Esophagus muscularis mucosa (tissue), 4 donors: ENCODE data around the gene MAN1C1. TPM values are rescaled to one million over a fixed set of nuclear protein-coding genes. Genes with fewer than 3 reads are reported as not detected.
"Not testable (repeated sequence)": the region's sequence is repeated elsewhere in the genome, so short reads cannot be mapped to it uniquely, and the experiment has no call there.

Source experiments
- DNase-seq: peaks from one replicate; pipeline ENCODE4 v3.0.0-alpha.2; 2017; ENCODE audit errors: extremely low spot score
- H3K27ac ChIP-seq, 4 donors: fragments of 200-600 bp; sonication (generic); replicated peaks in 1 of 4; 1 replicate in 3 of 4; 2 replicates in 1 of 4; pipeline ENCODE4 v1.5.1; 2016 to 2019; ENCODE audit warnings: mild to moderate bottlenecking in 1 of 4
- H3K27me3 ChIP-seq, 4 donors: fragments of 200-600 bp; sonication (generic); one replicate each; pipeline versions ENCODE4 v1.5.1 to v1.6.0; 2016 to 2019
- H3K36me3 ChIP-seq, 4 donors: fragments of 200-600 bp; sonication (generic); one replicate each; pipeline ENCODE4 v1.5.1; 2016 to 2019
- H3K4me1 ChIP-seq, 4 donors: fragments of 200-600 bp; sonication (generic); one replicate each; pipeline ENCODE4 v1.5.1; 2016 to 2019
- H3K4me3 ChIP-seq, 4 donors: fragments of 200-600 bp; sonication (generic); 1 replicate in 2 of 4; 2 replicates in 2 of 4; pipeline ENCODE4 v1.5.1; 2016 to 2019; ENCODE audit warnings: mild to moderate bottlenecking in 4 of 4, moderate library complexity in 1 of 4
- H3K9me3 ChIP-seq, 4 donors: fragments of 200-600 bp; sonication (generic); 1 replicate in 3 of 4; 2 replicates in 1 of 4; pipeline ENCODE4 v1.5.1; 2016 to 2019
- CTCF ChIP-seq, 3 experiments: fragments of 200-600 bp in 2 of 3; fragments of 450-650 bp in 1 of 3; sonication (generic) in 2 of 3; IDR thresholded peaks; one replicate each; pipeline ENCODE4 v1.5.1; 2017 to 2019; ENCODE audit warnings: antibody characterized with exemption in 3 of 3, mild to moderate bottlenecking in 2 of 3, moderate library complexity in 1 of 3
- EP300 ChIP-seq: sonication (generic); formaldehyde crosslinking; IDR thresholded peaks from one replicate; pipeline ENCODE4 v1.6.1; 2017; ENCODE audit warnings: antibody characterized with exemption
- POLR2A ChIP-seq: fragments of 450-650 bp; IDR thresholded peaks from one replicate; pipeline ENCODE4 v1.6.1; 2017; ENCODE audit warnings: antibody characterized with exemption, moderate library complexity, mild to moderate bottlenecking, low read depth
- POLR2AphosphoS5 ChIP-seq, 2 donors: sonication (generic); formaldehyde crosslinking; IDR thresholded peaks; one replicate each; pipeline ENCODE4 v1.6.1; 2017; ENCODE audit warnings: antibody characterized with exemption in 2 of 2
- WGBS: methylation state at CpG from one replicate; pipeline ENCODE4 v1.1.5; 2018; 5-methylcytosine and 5-hydroxymethylcytosine counted together
- intact Hi-C: fragments of 100-400 bp; cut with DNase I; formaldehyde crosslinking; loops from one replicate; pipeline ENCODE4 v1.15.1; 2023
- total RNA-seq, 4 donors: library from RNA; depleted of rRNA; stranded (reverse); fragments of >200 nt; gene quantifications; one replicate each; pipeline versions ENCODE4 v1.1.0 to v1.2.1, GENCODE V29; 2016

Gene MAN1C1
- total RNA-seq, 4 donors from 2014 or later, result 20.2 to 22.8 (median 20.7) TPM

GRCh38 chr1:25581764-25582163 is 34.8 kb upstream of the MAN1C1 start:
- 65% methylated on average over 5 of the region's 5 CpGs for WGBS
- DNase-seq, result no peak
- H3K4me3 ChIP-seq, result no peak overlapping the region

GRCh38 chr1:25583519-25584370 is 32.8 kb upstream of the MAN1C1 start:
- DNase-seq, result no peak
- Histone ChIP-seq H3K36me3 (no peaks in the 10 kb centered on the region), H3K9me3 (no peaks in the 10 kb centered on the region), H3K4me3 (no peak overlapping the region), H3K4me1 (no peaks in the 10 kb centered on the region), H3K27ac (no peak overlapping the region), H3K27me3 (no peaks in the 10 kb centered on the region)
- 82% methylated on average over 11 of the region's 14 CpGs for WGBS
- no peak for TF ChIP-seq POLR2AphosphoS5 (IDR thresholded peaks at IDR 0.05)
- TF ChIP-seq EP300, result no peak
- TF ChIP-seq POLR2A, result no peak
- TF ChIP-seq CTCF (IDR thresholded peaks at IDR 0.05), result no peak
- intact Hi-C loops, result no loop called here

More at GRCh38 chr1:25581764-25582163, 34.8 kb upstream of the MAN1C1 start:
- H3K27ac ChIP-seq, result no peak overlapping the region
- H3K36me3 ChIP-seq, result no peaks in the 10 kb centered on the region
- H3K4me1 ChIP-seq, result no peaks in the 10 kb centered on the region
- no peaks in the 10 kb centered on the region for H3K27me3 ChIP-seq
- H3K9me3 ChIP-seq, result no peaks in the 10 kb centered on the region
- intact Hi-C loops, result no loop called here
- no peak for TF ChIP-seq CTCF (IDR thresholded peaks at IDR 0.05)
- TF ChIP-seq POLR2A, result no peak

- no peak for TF ChIP-seq POLR2AphosphoS5 (IDR thresholded peaks at IDR 0.05)
- TF ChIP-seq POLR2A, result no peak
- no peak for TF ChIP-seq EP300
- no peak for TF ChIP-seq CTCF (IDR thresholded peaks at IDR 0.05)
- Histone ChIP-seq H3K36me3 (no peaks in the 10 kb centered on the region), H3K27me3 (no peaks in the 10 kb centered on the region), H3K4me1 (peaks cover 3 to 19% (median 17%) of the 10 kb centered on the region in 4 donors), H3K27ac (no peak overlapping the region), H3K9me3 (no peaks in the 10 kb centered on the region), H3K4me3 (no peak overlapping the region)
- DNase-seq, result no peak
- WGBS, result 79% methylated on average over 8 of the region's 16 CpGs
- intact Hi-C loops, result no loop called here
Measured at GRCh38 chr1:25586181-25586588, 30.4 kb upstream of the MAN1C1 start.

GRCh38 chr1:25587290-25587689 is 29.3 kb upstream of the MAN1C1 start:
- 89% methylated on average over 8 of the region's 8 CpGs for WGBS
- H3K4me1 ChIP-seq, result peaks cover 3 to 23% (median 18%) of the 10 kb centered on the region in 4 donors
- no peak for DNase-seq

GRCh38 chr1:25588224-25588623 is 28.4 kb upstream of the MAN1C1 start:
- H3K27ac ChIP-seq, H3K4me3 ChIP-seq, intact Hi-C loops, H3K9me3 ChIP-seq, H3K36me3 ChIP-seq, H3K27me3 ChIP-seq, DNase-seq: not testable (repeated sequence)
- H3K4me1 ChIP-seq, result peaks cover 3 to 23% (median 18%) of the 10 kb centered on the region in 4 donors
- WGBS, result 71% methylated on average over 7 of the region's 7 CpGs

More at GRCh38 chr1:25587290-25587689, 29.3 kb upstream of the MAN1C1 start:
- intact Hi-C loops, result no loop called here
- H3K4me3 ChIP-seq, result no peak overlapping the region
- H3K27ac ChIP-seq, result no peak overlapping the region
- no peaks in the 10 kb centered on the region for H3K36me3 ChIP-seq
- no peaks in the 10 kb centered on the region for H3K9me3 ChIP-seq
- no peaks in the 10 kb centered on the region for H3K27me3 ChIP-seq
- TF ChIP-seq POLR2AphosphoS5 (IDR thresholded peaks at IDR 0.05) (no peak), EP300 (no peak), CTCF (IDR thresholded peaks at IDR 0.05) (no peak), POLR2A (no peak)

GRCh38 chr1:25588786-25589185 is 27.8 kb upstream of the MAN1C1 start:
- H3K27me3 ChIP-seq, H3K27ac ChIP-seq, intact Hi-C loops, H3K4me3 ChIP-seq, H3K36me3 ChIP-seq, H3K9me3 ChIP-seq, DNase-seq: not testable (repeated sequence)
- peaks cover 3 to 23% (median 18%) of the 10 kb centered on the region in 4 donors for H3K4me1 ChIP-seq
- 97% methylated on average over 13 of the region's 13 CpGs for WGBS
